NCI-H146 treated with DMSO at 0.1 percent for 48 hours (cell line): Measurements from ENCODE around the gene NKX3-2.
"Not testable (repeated sequence)": the region's sequence is repeated elsewhere in the genome, so short reads cannot be mapped to it uniquely, and the experiment has no call there.

Experiments used
- DNase-seq: peaks from one replicate; lab custom pipeline; 2025; ENCODE audit not compliant: unreplicated experiment; lab: John Stamatoyannopoulos, UW

NKX3-2 gene

DNA sequence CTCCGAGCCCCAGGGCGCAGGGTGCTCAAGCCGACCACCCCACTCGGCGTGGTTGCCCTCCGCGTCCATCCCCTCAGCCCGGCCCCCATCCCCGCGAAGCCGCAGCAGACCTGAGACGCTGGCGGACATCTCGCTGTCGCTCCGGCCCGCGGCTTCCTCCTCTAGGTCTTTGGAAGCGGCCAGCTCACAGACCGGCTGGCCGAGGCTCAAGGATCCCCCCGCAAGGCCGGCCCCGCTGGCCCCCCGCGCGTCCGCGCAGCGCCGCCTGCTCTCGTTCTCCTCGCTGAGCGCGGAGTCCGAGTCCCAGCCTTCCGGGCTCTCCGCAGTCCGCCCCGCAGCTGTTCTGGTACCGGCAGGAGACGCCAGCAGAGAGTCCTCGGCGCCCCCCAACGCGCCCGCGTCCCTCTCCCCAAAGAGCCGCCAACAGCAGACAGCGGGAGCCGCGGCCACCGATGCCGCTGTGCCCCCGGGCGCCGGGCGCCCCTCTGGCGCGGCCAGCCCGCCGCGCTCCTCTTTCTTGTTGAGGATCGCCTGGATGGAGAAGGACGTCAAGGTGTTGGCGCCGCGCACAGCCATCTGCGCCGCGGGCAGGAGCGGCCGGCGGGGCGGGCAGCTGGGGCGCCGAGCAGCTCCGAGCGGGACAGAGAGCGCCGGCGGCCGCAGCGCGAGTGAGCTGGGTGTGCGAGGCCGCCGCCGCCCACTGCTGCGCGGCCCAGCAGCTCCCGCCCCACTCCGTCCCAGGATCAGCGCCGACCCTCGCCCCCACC lies at the start of gene NKX3-2:
Gene NKX3-2, minus strand, starts transcription at position 670 of the 767 bp plus-strand sequence. Its CDS starts 94 bp downstream, at position 576.
- no peak for DNase-seq

DNA sequence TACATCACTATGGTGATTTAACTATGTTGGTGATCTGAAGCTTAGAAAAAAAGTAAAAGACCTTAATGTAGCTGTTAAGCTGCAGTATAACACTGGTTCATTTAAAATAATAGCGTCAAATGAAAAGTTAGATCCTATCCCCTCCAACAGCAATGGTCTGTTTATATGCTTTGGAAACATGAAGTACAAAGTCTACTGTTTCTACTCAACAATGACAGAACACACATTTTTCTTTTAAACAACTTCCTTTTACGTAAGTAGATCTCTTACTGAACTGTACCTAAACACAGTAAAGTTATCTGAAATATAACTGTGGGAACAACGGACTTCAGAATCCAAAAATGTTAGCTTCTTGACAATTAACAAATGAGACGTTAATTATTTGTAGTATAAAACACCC lies 47.9 kb upstream of the NKX3-2 start:
- no peak for DNase-seq

- DNase-seq: no peak
These were observed 46.5 kb upstream of the NKX3-2 start for GRCh38 chr4:13590766-13591165.

DNA sequence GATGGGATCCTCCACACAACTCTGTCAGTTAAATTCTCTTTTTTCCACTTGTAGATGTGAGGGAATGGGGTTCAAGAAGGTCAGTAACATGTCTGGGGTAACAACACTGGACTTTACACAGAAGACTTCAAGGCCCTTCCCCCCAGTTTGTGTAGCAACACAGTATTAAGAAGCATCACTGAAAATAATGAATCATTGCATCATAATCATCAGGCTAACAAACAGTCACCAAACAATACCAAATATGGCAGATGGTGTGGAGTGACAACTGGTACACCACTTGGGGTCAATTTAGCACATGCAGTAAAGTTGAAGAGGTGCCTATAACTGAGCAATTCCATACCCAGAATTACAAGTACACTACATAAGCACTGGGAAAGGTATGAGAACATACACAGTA lies 44.6 kb upstream of the NKX3-2 start:
- DNase-seq: no peak

GRCh38 chr4:13584481-13584880 lies 40.2 kb upstream of the NKX3-2 start:
- no peak for DNase-seq

- no peak for DNase-seq
These were observed 35.7 kb upstream of the NKX3-2 start for GRCh38 chr4:13580036-13580435.

GRCh38 chr4:13577660-13578059 lies 33.4 kb upstream of the NKX3-2 start:
- DNase-seq: no peak

DNA sequence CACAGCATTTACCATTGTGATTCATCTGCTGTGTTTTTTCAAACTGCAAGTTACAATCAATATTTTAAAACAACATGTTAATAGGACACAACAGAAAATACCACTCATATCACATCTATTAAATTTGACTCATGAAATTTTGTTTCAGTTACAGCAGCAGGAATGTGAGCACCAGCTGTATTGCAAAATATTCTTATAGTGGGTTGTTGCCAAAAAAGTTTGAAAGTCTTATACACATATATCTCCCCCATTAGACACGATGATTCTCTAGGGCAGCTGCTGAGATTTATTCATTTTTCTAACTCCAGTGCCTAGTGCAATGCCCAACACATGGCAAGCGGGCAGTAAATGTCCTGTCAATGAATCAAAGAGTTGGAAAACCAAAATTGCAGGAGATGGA lies 26.6 kb upstream of the NKX3-2 start:
- DNase-seq: no peak

DNA sequence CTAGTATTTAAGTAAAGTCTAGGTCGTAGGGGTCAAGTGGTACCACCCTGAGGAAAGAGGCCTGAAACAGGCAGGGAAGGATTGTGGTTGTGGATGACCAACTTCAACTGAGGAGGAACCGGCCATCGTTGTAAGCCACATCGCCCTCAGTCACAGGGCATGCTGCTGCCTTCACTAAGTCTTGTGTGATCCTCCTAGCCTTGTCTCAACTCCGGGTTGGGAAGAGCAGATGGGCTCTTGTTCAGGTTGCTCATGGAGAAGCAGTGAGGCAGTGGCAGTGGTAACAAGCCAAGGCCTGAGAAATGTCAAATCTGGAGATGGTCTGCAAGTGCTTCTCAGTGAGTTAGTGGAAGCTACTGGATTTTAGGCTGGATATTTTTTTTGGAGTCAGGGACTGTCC lies 22.8 kb upstream of the NKX3-2 start:
- no peak for DNase-seq

GRCh38 chr4:13562876-13563275 lies 18.6 kb upstream of the NKX3-2 start:
- no peak for DNase-seq

DNA sequence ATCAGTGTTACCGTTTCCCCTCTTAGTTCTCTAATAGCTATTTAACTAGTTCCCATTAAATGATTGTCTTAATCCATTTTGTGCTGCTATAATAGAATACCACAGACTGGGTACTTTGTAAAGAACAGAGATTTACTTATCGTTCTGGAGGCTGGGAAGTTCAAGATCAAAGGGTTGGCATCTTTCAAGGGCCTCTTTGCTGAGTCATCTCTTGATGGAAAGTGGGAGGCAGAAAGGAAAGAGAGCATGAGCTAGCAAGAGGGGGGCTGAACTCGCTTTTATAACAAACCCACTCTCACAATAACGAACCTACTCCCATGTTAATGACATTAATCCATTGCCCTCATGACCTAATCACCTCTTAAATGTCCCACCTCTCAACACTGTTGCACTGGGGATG lies 17.4 kb upstream of the NKX3-2 start:
- DNase-seq: no peak

- not testable (repeated sequence) for DNase-seq
These were observed 15.8 kb upstream of the NKX3-2 start for GRCh38 chr4:13560111-13560510.

GRCh38 chr4:13559413-13559812 lies 15.1 kb upstream of the NKX3-2 start:
- no peak for DNase-seq

- no peak for DNase-seq
These were observed 14.6 kb upstream of the NKX3-2 start for GRCh38 chr4:13558881-13559280.

DNA sequence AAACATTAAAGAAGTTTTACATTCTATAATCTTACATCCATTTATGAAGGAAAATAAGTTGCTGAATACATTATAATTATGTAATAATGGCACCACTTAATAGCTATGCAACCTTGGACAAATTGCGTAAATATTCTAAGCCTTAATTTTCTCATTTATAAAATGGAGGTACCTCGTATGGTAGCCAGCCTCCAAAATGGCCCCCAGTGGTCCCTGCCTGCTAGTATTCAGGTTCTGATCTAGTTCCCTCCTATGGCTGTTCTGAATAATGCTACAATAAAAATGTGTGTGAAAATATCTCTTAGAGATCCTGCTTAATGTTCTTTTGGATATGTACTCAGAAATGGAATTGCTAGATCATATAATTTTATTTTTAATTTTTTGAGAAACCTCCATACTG lies 11.0 kb upstream of the NKX3-2 start:
- no peak for DNase-seq

- DNase-seq: no peak
These were observed 8.8 kb upstream of the NKX3-2 start for GRCh38 chr4:13553081-13553480.

- peak; percentile 66 for DNase-seq
These were observed 4.8 kb upstream of the NKX3-2 start for GRCh38 chr4:13548984-13549546.

DNA sequence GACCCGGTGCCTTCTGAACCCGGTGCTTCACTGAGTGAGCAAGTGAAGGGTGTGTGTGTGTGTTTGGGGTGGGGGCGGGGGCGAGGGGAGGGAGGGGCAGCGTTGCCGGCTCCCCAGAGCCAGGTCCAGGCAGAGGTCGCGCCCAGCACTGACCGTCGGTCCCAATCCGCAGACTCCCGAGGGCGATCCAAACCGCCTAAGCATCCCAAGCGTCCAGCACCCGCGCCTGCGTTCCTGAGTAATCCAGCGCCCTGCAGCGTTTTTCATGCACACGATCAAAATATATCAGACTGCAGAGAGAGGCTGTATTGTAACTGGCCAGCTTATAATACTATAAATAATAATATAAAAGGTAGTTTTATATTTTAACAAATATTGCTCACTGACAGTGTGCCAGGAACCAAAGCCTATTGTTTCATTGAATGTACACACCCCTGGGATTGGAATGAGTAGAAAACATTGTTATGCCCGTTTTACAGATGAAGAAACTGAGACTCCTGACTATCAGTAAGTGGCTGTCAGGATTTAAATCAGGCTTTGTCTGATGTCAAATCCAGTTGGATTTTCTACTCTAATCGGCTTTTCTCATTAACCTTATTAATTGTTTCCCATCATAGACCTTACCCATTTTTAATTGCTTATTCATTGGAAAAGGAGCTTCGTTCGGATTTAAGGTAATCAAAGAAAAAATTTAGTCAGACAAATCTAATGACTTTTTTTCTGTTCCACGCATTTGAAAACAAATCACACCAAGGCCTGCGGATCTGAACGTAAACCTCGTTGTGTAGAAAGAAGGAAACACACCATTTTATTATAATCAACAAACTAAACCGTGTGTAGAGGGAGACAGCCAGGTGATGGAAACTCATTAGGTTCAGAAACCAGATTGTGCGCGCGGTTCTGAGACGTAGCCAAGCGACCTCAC lies 4.0 kb upstream of the NKX3-2 start:
- no peak for DNase-seq

GRCh38 chr4:13547485-13548041 lies 3.3 kb upstream of the NKX3-2 start:
- peak; percentile 29 for DNase-seq

GRCh38 chr4:13546941-13547484 lies 2.7 kb upstream of the NKX3-2 start:
- no peak for DNase-seq
